Activated CD8-positive, alpha-beta memory T cell treated with anti-CD3 and anti-CD28 coated beads for 1 hour (primary cell): ENCODE data around the gene CTSZ.
A peak's percentile ranks its signal among the peaks of the same experiment; 100 is the strongest.
"Not testable (repeated sequence)": the region's sequence is repeated elsewhere in the genome, so short reads cannot be mapped to it uniquely, and the experiment has no call there.

Experiments used
- DNase-seq, 2 donors: peaks; one replicate each; pipeline ENCODE4 v3.0.0-alpha.2; 2020; ENCODE audit warnings: low read depth in 1 of 2; ENCODE audit errors: extremely low read depth in 1 of 2

CTSZ gene

GRCh38 chr20:59014680-59015389 lies 7.8 kb upstream of the CTSZ start:
- DNase-seq: no peak

- no peak for DNase-seq
Observed at GRCh38 chr20:59013959-59014608, 7.0 kb upstream of the CTSZ start.

GRCh38 chr20:59013031-59013951 lies 6.2 kb upstream of the CTSZ start:
- DNase-seq: no peak

- not testable (repeated sequence) for DNase-seq
Observed at GRCh38 chr20:59011874-59012157, 4.8 kb upstream of the CTSZ start.

- DNase-seq: no peak
Observed at GRCh38 chr20:59010995-59011873, 4.2 kb upstream of the CTSZ start.

- DNase-seq: no peak
Observed at GRCh38 chr20:59010321-59010994, 3.4 kb upstream of the CTSZ start.

GRCh38 chr20:59008715-59009336 lies 1.8 kb upstream of the CTSZ start:
- no peak for DNase-seq

GRCh38 chr20:59007665-59008511 lies 834 bp upstream of the CTSZ start:
- no peak for DNase-seq

GRCh38 chr20:59006167-59006863 lies 739 bp downstream of the CTSZ start:
- no peak for DNase-seq

GRCh38 chr20:59005523-59006166 lies 1.4 kb downstream of the CTSZ start:
- no peak for DNase-seq

- DNase-seq: no peak
Observed at GRCh38 chr20:59004763-59005522, 2.1 kb downstream of the CTSZ start.

- peak in 1 of 2 donors; percentile 27 for DNase-seq
Observed at GRCh38 chr20:59004493-59004762, 2.6 kb downstream of the CTSZ start.

GRCh38 chr20:59003836-59004492 lies 3.1 kb downstream of the CTSZ start:
- no peak for DNase-seq

- DNase-seq: no peak
Observed at GRCh38 chr20:59002874-59003399, 4.1 kb downstream of the CTSZ start.

- no peak for DNase-seq
Observed at GRCh38 chr20:59002388-59002787, 4.7 kb downstream of the CTSZ start.

GRCh38 chr20:59001449-59002171 lies 5.4 kb downstream of the CTSZ start:
- DNase-seq: no peak
